GM18499 (cell line): ENCODE measurements around the gene ARID2.

Experiments
- ATAC-seq: cut with Tn5 transposase; IDR thresholded peaks from one replicate; pipeline ENCODE4 v1.9.1; 2021; ENCODE audit warnings: moderate number of reproducible peaks; ENCODE audit not compliant: insufficient read depth, unreplicated experiment

Gene ARID2, protein sequence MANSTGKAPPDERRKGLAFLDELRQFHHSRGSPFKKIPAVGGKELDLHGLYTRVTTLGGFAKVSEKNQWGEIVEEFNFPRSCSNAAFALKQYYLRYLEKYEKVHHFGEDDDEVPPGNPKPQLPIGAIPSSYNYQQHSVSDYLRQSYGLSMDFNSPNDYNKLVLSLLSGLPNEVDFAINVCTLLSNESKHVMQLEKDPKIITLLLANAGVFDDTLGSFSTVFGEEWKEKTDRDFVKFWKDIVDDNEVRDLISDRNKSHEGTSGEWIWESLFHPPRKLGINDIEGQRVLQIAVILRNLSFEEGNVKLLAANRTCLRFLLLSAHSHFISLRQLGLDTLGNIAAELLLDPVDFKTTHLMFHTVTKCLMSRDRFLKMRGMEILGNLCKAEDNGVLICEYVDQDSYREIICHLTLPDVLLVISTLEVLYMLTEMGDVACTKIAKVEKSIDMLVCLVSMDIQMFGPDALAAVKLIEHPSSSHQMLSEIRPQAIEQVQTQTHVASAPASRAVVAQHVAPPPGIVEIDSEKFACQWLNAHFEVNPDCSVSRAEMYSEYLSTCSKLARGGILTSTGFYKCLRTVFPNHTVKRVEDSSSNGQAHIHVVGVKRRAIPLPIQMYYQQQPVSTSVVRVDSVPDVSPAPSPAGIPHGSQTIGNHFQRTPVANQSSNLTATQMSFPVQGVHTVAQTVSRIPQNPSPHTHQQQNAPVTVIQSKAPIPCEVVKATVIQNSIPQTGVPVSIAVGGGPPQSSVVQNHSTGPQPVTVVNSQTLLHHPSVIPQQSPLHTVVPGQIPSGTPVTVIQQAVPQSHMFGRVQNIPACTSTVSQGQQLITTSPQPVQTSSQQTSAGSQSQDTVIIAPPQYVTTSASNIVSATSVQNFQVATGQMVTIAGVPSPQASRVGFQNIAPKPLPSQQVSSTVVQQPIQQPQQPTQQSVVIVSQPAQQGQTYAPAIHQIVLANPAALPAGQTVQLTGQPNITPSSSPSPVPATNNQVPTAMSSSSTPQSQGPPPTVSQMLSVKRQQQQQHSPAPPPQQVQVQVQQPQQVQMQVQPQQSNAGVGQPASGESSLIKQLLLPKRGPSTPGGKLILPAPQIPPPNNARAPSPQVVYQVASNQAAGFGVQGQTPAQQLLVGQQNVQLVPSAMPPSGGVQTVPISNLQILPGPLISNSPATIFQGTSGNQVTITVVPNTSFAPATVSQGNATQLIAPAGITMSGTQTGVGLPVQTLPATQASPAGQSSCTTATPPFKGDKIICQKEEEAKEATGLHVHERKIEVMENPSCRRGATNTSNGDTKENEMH (N-terminal part only)

GRCh38 chr12:45729233-45730083, at the start of gene ARID2:
ARID2 (plus strand) TSS chr12:45729706; CDS start chr12:45729837, 131 bp downstream.
- ATAC-seq = no peak

- no peak for ATAC-seq
Measured at GRCh38 chr12:45680362-45680761, 49.1 kb upstream of the ARID2 start.

DNA sequence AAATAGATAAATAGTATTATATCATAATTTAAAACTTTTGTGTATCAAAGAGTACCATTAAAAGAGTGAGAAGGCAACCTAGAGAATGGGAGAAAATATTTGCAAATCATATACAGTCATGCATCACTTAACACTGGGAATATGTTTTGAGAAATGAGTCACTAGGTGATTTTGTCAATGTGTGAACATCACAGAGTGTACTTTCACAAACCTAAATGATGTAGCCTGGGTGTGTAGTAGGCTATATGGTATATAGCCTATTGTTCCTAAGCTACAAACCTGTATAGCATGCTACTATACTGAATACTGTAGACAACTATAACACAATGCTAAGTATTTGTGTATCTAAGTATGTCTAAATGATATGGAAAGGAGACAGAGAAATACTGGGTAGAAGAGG, 48.0 kb upstream of the ARID2 start:
- ATAC-seq = no peak

DNA sequence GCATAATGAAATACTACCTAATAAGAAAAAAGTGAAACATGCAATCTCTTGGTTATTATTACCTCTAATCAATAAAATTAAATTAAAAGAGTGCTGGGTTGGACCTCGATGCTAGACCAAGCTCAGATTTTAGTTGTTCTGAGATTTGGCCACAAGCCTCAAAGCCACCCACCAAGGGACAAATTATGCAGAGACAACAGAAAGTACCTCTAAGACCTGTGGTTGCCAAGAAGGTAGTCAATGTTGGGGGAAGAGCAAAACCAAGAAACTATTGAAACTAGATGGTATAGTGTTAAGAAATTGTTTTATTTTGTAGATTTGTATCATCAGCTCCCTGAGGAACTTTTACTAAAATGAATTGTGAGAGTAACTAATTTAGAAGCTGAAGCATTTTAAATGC, 43.8 kb upstream of the ARID2 start:
- no peak for ATAC-seq

- no peak for ATAC-seq
Measured at GRCh38 chr12:45687081-45688015, 42.2 kb upstream of the ARID2 start.

DNA sequence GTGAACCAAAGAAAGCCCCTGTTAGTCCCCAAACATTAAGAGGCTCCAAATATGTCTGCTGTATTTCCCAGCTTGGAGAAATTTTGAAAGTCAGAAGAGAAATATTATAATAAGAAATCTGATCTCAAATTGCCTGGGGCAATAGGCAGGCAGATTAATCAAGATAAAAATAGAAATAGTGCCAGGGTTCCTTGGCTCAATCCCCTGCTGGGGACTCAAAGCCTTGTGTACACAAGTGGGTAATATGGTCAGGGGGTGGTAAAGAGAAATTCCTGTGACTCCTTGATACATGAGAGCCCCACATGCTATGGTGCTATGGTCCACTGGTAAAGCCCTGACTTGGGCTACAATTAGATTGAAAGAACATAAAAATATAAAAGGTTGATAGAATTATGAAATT, 41.3 kb upstream of the ARID2 start:
- ATAC-seq = no peak

DNA sequence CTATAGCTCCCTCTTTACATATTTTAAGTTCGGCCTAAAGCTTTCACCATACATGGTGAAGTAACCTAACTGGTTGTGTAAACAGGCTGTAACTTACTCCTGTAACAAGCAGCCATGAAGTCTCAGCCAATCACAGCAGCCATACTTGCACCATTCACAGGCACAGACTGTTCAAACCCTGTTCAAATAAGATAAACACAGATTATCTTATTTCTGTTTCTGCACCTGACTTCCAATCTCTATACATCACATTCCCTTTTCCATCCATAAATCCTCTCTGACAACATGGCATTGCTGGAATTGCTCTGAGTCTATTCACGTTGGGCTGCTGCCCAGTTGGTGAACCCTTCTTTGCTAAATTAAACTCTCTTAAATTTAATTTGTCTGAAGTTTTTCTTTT, 34.5 kb upstream of the ARID2 start:
- no peak for ATAC-seq

- ATAC-seq = no peak
Measured at GRCh38 chr12:45695606-45696005, 33.9 kb upstream of the ARID2 start.

- no peak for ATAC-seq
Measured at GRCh38 chr12:45696049-45696448, 33.5 kb upstream of the ARID2 start.

DNA sequence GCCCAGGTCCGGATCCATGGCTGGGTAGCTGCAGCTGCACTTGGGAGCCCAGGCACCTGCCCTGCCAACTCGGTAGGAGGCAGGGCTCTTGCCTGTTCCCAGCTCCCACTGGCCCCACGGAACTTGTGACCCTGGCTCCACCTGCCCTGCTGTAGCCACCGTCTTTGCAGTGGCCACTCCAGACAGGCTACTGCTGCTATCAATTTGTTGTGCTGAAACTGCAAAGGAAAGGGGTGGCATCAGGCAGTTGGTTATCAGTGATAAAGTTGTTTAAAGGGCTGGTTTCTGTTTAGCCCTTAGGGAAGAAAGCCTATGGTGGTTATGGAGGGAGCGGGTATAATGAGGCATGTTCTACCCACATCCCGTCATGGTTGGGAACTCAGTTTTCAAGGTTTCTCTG, 32.1 kb upstream of the ARID2 start:
- no peak for ATAC-seq

DNA sequence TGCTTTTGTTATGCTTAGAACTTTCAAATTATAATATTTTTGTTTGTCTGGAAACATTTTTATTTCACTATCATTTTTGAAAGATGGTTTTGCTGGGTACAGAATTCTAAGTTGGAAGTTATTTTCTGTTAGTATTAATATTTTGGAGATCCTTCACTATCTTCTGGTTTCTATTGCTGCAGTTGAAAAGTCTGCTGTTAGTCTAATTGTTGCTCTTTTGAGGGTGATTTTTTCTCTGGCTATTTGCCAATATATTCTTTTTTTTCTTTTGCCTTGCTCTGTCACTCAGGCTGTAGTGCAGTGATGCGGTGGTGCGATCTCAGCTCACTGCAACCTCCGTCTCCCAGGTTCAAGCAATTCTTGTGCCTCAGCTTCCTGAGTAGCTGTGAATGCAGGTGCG, 28.2 kb upstream of the ARID2 start:
- no peak for ATAC-seq

DNA sequence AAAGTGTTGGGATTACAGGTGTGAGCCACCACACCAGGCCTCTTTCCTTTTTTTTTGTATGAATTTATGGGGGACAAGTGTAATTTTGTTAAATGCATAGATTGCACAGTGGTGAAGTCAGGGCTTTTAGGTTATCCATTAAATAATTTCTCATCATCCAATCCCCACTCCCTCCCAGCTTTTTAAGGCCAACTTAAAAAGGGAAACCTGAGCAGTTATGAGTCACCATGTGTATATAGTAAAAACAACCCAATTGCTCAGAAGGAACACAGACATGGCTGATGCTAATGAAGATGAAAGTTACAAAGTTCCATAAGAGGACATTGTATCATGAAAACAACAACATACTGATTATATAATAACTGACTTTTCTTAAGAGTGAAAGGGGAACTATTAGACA, 25.6 kb upstream of the ARID2 start:
- ATAC-seq = no peak

- no peak for ATAC-seq
Measured at GRCh38 chr12:45704968-45705367, 24.5 kb upstream of the ARID2 start.

DNA sequence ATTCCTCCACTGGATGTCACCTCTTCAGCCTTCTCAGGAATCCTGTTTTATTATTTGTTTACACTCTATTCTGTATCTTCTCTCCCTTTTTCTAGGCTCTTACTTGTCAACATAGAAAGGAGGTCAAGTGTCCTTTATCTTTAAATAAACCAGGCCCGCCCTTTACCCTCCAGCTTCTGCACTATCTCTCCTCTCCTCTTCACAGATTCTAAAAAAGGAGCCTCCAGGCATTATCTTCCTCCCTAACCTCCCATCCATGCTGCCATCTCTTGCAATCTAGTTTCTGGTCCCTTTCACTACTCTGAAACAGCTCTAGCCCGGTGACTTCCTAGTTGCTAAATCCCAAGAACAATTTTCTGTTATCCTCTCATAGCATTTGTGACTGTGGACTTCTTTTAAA, 24.1 kb upstream of the ARID2 start:
- no peak for ATAC-seq

DNA sequence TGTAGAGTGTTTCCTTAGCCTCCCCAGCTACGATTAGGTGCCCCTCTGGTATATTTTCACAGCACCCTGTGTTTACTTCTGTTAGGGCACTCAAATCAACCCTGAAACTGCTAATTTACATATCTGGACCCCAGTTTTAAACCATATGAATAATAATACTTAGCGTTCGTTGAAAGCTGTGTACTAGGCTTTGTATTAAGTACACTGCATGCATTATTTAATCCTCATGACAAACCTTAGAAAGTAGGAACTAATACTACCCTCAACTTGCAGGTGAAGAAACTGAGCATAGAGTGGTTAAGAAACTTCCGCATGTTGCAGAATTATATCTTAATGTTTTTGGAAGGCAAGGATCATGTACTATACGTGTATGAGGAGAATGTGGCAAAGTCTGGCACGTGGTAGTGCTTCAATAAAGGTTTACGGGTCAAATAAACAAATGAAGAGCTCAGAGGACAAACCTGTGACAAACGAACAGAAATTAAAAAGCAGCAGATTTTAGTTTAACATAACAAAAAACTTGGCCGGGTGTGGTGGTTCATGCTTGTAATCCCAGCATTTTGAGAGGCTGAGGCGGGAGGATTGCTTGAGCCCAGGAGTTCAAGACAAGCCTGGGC, 22.2 kb upstream of the ARID2 start:
- ATAC-seq = no peak

- ATAC-seq = no peak
Measured at GRCh38 chr12:45708363-45708762, 21.1 kb upstream of the ARID2 start.

GRCh38 chr12:45708901-45709300, 20.6 kb upstream of the ARID2 start:
- no peak for ATAC-seq

- no peak for ATAC-seq
Measured at GRCh38 chr12:45712319-45712718, 17.2 kb upstream of the ARID2 start.
